Measurements from ENCODE around the gene ZNF888.
"Not testable (repeated sequence)": the region's sequence is repeated elsewhere in the genome, so short reads cannot be mapped to it uniquely, and the experiment has no call there.

ZNF888 gene

GRCh38 chr19:52957591-52957990, 34.4 kb upstream of the ZNF888 start:
- no peak overlapping the region for H3K4me3 ChIP-seq (ENCODE audit: low read length)
- TF ChIP-seq, protein P1, sequence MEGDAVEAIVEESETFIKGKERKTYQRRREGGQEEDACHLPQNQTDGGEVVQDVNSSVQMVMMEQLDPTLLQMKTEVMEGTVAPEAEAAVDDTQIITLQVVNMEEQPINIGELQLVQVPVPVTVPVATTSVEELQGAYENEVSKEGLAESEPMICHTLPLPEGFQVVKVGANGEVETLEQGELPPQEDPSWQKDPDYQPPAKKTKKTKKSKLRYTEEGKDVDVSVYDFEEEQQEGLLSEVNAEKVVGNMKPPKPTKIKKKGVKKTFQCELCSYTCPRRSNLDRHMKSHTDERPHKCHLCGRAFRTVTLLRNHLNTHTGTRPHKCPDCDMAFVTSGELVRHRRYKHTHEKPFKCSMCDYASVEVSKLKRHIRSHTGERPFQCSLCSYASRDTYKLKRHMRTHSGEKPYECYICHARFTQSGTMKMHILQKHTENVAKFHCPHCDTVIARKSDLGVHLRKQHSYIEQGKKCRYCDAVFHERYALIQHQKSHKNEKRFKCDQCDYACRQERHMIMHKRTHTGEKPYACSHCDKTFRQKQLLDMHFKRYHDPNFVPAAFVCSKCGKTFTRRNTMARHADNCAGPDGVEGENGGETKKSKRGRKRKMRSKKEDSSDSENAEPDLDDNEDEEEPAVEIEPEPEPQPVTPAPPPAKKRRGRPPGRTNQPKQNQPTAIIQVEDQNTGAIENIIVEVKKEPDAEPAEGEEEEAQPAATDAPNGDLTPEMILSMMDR (IDR thresholded peaks at IDR 0.05; ENCODE audit: insufficient read depth, low read depth, low read length, missing control alignments): no peak

GRCh38 chr19:52956917-52957316, 33.7 kb upstream of the ZNF888 start:
- DNase-seq (ENCODE audit: low read depth): no peak
- TF ChIP-seq, protein P1 (IDR thresholded peaks at IDR 0.05; ENCODE audit: insufficient read depth, low read depth, low read length, missing control alignments): no peak
- no peak overlapping the region for H3K4me3 ChIP-seq (ENCODE audit: low read length)

More at GRCh38 chr19:52957591-52957990, 34.4 kb upstream of the ZNF888 start:
- DNase-seq (ENCODE audit: low read depth): peak; percentile 83

DNA sequence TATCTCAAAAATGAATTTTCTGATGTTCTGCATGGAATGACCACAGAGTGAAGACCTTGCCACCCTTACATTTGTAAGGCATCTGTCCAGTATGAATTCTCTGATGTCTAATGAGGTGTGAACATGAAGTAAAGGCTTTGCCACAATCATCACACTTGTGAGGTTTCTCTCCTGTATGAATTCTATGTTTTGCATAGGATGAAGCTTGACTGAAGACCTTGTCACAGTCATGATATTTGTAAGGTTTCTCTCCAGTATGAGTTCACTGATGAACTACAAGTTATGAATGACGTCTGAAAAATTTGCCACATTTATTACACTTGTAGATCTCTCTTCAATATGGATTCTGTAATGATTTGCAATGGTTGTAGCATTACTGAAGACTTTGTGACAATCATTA, 26.2 kb upstream of the ZNF888 start:
- TF ChIP-seq, protein P1 (IDR thresholded peaks at IDR 0.05; ENCODE audit: insufficient read depth, low read depth, low read length, missing control alignments): no peak
- H3K4me3 ChIP-seq (ENCODE audit: low read length): no peak overlapping the region
- no peak for DNase-seq (ENCODE audit: low read depth)

DNA sequence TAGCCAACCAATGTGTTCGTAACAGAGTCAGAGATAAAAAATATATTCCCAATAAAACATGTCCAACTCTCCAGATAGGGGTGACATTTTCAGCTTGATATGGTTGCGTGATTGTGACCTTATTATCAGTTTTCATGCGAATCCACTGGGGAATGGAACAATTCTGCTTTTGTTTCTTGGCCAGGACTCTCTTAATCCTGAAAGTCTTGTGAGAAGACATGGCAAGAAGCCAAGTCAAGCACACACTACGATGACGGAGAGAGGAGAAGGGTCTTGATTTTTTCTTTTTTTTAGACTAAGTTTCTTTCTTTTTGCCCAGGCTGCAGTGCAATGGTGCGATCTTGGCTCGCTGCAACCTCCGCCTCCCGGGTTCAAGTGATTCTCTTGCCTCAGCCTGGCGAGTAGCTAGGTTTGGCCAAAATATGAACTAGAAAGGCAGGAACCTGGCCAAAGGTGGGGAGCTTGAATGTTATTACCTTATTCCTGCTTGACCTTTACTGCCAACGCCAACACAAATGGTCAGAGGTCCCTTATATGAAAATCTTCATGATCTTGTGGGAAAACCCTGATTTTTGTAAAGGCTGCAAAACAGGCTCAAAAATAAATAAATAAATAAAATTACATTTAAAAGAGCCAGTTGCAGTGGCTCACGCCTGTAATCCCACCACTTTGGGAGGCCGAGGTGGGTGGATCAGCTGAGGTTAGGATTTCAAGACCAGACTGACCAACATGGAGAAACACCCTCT, 25.0 kb upstream of the ZNF888 start:
- DNase-seq (ENCODE audit: low read depth): no peak
- TF ChIP-seq, protein P1 (IDR thresholded peaks at IDR 0.05; ENCODE audit: insufficient read depth, low read depth, low read length, missing control alignments): no peak
- no peak overlapping the region for H3K4me3 ChIP-seq (ENCODE audit: low read length)

- no peak for DNase-seq (ENCODE audit: low read depth)
- H3K4me3 ChIP-seq (ENCODE audit: low read length): no peak overlapping the region
- TF ChIP-seq, protein P1 (IDR thresholded peaks at IDR 0.05; ENCODE audit: insufficient read depth, low read depth, low read length, missing control alignments): no peak
These were observed 23.4 kb upstream of the ZNF888 start for GRCh38 chr19:52946322-52947310.

GRCh38 chr19:52945652-52946321, 22.6 kb upstream of the ZNF888 start:
- no peak overlapping the region for H3K4me3 ChIP-seq (ENCODE audit: low read length)
- TF ChIP-seq, protein P1 (IDR thresholded peaks at IDR 0.05; ENCODE audit: insufficient read depth, low read depth, low read length, missing control alignments): no peak
- no peak for DNase-seq (ENCODE audit: low read depth)

- DNase-seq (ENCODE audit: low read depth): peak; percentile 30
- H3K4me3 ChIP-seq (ENCODE audit: low read length): not testable (repeated sequence)
These were observed 21.7 kb upstream of the ZNF888 start for GRCh38 chr19:52944703-52945493.
